HEK293T (cell line): ENCODE measurements around the gene E2F6.

Experiments
- CTCF ChIA-PET: fragments of 350-600 bp; formaldehyde crosslinking; extraction: SDS; loops from one replicate; lab custom pipeline; 2021; ENCODE audit warnings: antibody characterized with exemption, inconsistent platforms; lab: Yijun Ruan, JAX
- POLR2A ChIA-PET: fragments of 350-600 bp; formaldehyde crosslinking; extraction: SDS; loops from one replicate; lab custom pipeline; 2020; ENCODE audit warnings: antibody characterized with exemption, inconsistent platforms; lab: Yijun Ruan, JAX
- DNase-seq: peaks from one replicate; pipeline ENCODE4 v3.0.0; 2012; ENCODE audit warnings: mixed read lengths; ENCODE audit errors: extremely low spot score
- ARNT ChIP-seq: fragments of 450-650 bp; IDR thresholded peaks from 2 replicates; pipeline ENCODE4 v1.6.1; 2017; ENCODE audit warnings: mild to moderate bottlenecking
- BHLHE40 ChIP-seq: fragments of 450-650 bp; IDR thresholded peaks from 2 replicates; pipeline ENCODE4 v1.6.1; 2016; ENCODE audit warnings: mild to moderate bottlenecking, moderate library complexity, borderline replicate concordance
- CTBP1 ChIP-seq: fragments of 450-650 bp; IDR thresholded peaks from 2 replicates; pipeline ENCODE4 v1.6.1; 2016; ENCODE audit warnings: borderline replicate concordance
- ELF4 ChIP-seq: fragments of 450-650 bp; IDR thresholded peaks from 2 replicates; pipeline ENCODE4 v1.6.1; 2017; ENCODE audit warnings: antibody characterized with exemption
- FOXA1 ChIP-seq: fragments of 450-650 bp; IDR thresholded peaks from 2 replicates; pipeline ENCODE4 v1.6.1; 2016; ENCODE audit warnings: mild to moderate bottlenecking
- FOXK2 ChIP-seq: fragments of 450-650 bp; IDR thresholded peaks from 2 replicates; pipeline ENCODE4 v1.6.1; 2016; ENCODE audit warnings: mild to moderate bottlenecking
- FOXM1 ChIP-seq: fragments of 450-650 bp; IDR thresholded peaks from 2 replicates; pipeline ENCODE4 v1.6.1; 2017; ENCODE audit warnings: mild to moderate bottlenecking, borderline replicate concordance
- HDGF ChIP-seq: fragments of 450-650 bp; IDR thresholded peaks from 2 replicates; pipeline ENCODE4 v1.6.1; 2017; ENCODE audit warnings: antibody characterized with exemption, borderline replicate concordance
- L3MBTL2 ChIP-seq: fragments of 450-650 bp; conservative IDR thresholded peaks from 2 replicates; pipeline ENCODE4 v1.6.1; 2016; ENCODE audit warnings: mild to moderate bottlenecking
- LEF1 ChIP-seq: fragments of 450-650 bp; IDR thresholded peaks from 2 replicates; pipeline ENCODE4 v1.6.1; 2017; ENCODE audit warnings: mild to moderate bottlenecking, borderline replicate concordance
- NFRKB ChIP-seq: fragments of 450-650 bp; IDR thresholded peaks from 2 replicates; pipeline ENCODE4 v1.6.1; 2016; ENCODE audit warnings: mild to moderate bottlenecking, moderate library complexity
- PKNOX1 ChIP-seq: fragments of 450-650 bp; IDR thresholded peaks from 2 replicates; pipeline ENCODE4 v1.6.1; 2016
- SP1 ChIP-seq: fragments of 450-650 bp; IDR thresholded peaks from 2 replicates; pipeline ENCODE4 v1.6.1; 2017
- SUZ12 ChIP-seq: fragments of 450-650 bp; IDR thresholded peaks from 2 replicates; pipeline ENCODE4 v1.6.1; 2016; ENCODE audit warnings: mild to moderate bottlenecking
- TARDBP ChIP-seq: fragments of 450-650 bp; IDR thresholded peaks from 2 replicates; pipeline ENCODE4 v1.6.1; 2016
- ZNF384 ChIP-seq: fragments of 450-650 bp; IDR thresholded peaks from 2 replicates; pipeline ENCODE4 v1.6.1; 2016

Gene E2F6

DNA sequence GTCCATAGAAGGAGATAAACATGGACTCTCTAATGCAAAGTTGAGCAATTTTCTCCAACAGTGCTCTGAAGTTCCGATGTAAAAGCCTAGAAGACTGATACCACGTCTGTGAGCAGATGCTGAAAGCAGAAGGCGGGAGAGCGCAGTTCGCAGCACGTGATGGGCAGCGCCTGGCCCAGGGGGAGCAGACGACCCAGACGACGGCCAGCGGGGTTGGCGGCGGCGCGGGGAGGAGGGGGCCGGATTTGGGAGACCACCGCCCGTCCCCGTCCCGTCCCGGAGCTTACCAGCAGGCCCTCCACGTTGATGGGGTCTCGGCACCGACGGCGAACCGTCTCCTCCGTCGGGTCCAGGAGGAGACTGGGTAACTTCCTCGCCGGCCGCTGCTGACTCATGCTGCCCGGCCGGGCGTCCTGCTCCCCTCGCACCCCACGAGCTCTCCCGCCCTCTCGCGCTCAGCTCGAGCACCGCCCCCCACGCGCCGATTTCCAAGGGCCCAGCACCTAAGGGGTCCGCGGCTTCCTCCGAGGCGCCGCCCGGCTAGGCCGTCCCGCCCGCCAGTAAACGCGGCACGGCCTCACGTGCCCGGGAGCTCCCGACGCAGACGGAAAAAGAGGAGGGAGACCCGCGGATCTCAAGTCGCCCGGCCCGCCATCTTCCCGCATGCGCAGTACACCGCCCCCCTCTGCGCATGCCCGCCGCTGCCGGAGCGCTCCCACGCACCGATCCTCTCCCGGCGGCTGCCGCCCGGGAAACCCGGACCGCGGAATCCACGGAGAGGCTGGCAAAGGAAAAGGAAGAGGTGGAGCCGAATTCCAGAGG is at the start of gene E2F6:
Gene E2F6, minus strand, starts transcription at position 677 of the 822 bp plus-strand sequence. Its CDS starts 282 bp downstream, at position 395.
- peak; percentile 96 for DNase-seq
- TF ChIP-seq ARNT (0 out of 2 replicates have a peak, but pooled peaks have one; percentile 28), TARDBP (peak; percentile 63), HDGF (no peak), SP1 (no peak), PKNOX1 (peak; percentile 56), NFRKB (no peak), L3MBTL2 (peak; percentile 100), FOXK2 (no peak), ELF4 (peak; percentile 21; the same call in 1 of the 2 replicates), BHLHE40 (no peak), SUZ12 (no peak), FOXA1 (no peak), FOXM1 (peak; percentile 98), LEF1 (no peak), CTBP1 (peak; percentile 71; the same call in 1 of the 2 replicates), ZNF384 (0 out of 2 replicates have a peak, but pooled peaks have one; percentile 10)
- POLR2A ChIA-PET = interaction anchor here (1.2 to 1.8 kb wide), 2 partner anchors 122 to 282 kb away, joined by 3 to 4 read pairs; partner anchors contain the start of gene ROCK2
- CTCF ChIA-PET = interaction anchor here (0.5 to 2.0 kb wide), 5 partner anchors 18 to 310 kb away, joined by 3 to 7 read pairs (median 5); no protein-coding TSS in a partner anchor

DNA sequence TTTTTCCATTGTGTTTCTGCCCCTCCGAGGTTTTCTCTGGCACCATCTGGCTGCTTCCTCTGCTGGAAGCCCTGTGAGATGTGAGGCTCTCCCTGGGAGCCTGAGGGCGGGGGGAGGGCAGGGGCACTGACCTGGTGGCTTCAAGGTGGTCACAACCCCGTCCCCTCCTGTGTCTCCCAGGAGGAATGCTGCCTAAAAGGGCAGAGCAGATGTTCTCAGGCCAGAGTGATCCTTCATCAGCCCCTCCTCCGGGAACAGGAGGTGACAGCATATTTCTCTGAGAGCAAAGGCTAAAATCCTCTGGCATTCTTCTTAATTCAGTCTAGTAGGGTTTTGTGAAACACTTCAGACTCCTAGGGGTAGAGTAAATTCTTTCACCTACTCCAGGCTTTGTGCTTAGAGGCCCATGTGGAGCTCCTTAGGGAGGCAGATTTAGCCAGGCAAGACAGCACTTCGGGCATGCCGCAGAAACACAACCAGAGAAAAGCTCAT is 49.6 kb upstream of the E2F6 start:
- TF ChIP-seq NFRKB (no peak), PKNOX1 (no peak), LEF1 (no peak), L3MBTL2 (no peak), FOXA1 (no peak), ZNF384 (no peak), FOXK2 (no peak), BHLHE40 (no peak), ARNT (no peak), TARDBP (no peak), CTBP1 (no peak), SUZ12 (no peak), HDGF (no peak), ELF4 (no peak), SP1 (no peak), FOXM1 (no peak)
- DNase-seq = no peak
- ChIA-PET CTCF (no interaction called here), POLR2A (no interaction called here)

DNA sequence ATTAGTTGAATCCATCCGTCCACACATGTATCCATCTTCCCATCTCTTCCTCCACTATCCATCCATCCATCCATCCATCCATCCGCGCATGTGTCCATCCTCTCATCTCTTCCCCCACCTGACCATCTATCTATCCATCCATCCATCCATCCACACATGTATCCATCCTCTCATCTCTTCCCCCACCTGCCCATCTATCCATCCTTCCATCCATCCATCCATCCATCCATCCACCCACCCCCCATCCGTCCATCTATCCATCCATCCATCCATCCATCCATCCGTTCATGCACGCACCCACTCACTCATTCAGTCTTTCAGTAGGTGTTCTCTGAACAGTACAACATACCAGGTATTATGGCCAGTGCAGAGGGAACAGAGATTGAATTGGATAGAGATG is 48.9 kb upstream of the E2F6 start:
- CTCF ChIA-PET = no interaction called here

GRCh38 chr2:11514081-11514730 is 48.2 kb upstream of the E2F6 start:
- TF ChIP-seq LEF1 (no peak), TARDBP (no peak), ELF4 (no peak), SP1 (no peak), CTBP1 (no peak), PKNOX1 (no peak), FOXK2 (no peak), NFRKB (no peak)
- POLR2A ChIA-PET = no interaction called here
- CTCF ChIA-PET = no interaction called here

More for the DNA sequence above, 48.9 kb upstream of the E2F6 start:
- TF ChIP-seq L3MBTL2 (no peak), FOXA1 (no peak), ARNT (no peak), HDGF (no peak), TARDBP (no peak), BHLHE40 (no peak), CTBP1 (no peak), PKNOX1 (no peak), LEF1 (no peak), FOXK2 (no peak), NFRKB (no peak), FOXM1 (no peak), ELF4 (no peak), ZNF384 (no peak), SP1 (no peak), SUZ12 (no peak)
- POLR2A ChIA-PET = no interaction called here
- no peak for DNase-seq

GRCh38 chr2:11513319-11513718 is 47.4 kb upstream of the E2F6 start:
- POLR2A ChIA-PET = no interaction called here
- no peak for TF ChIP-seq SUZ12
- TF ChIP-seq NFRKB = no peak
- no peak for TF ChIP-seq TARDBP
- DNase-seq = no peak
- CTCF ChIA-PET = no interaction called here

More at GRCh38 chr2:11514081-11514730, 48.2 kb upstream of the E2F6 start:
- no peak for DNase-seq
